ENCODE data around the gene HDAC4.

Gene HDAC4

DNA sequence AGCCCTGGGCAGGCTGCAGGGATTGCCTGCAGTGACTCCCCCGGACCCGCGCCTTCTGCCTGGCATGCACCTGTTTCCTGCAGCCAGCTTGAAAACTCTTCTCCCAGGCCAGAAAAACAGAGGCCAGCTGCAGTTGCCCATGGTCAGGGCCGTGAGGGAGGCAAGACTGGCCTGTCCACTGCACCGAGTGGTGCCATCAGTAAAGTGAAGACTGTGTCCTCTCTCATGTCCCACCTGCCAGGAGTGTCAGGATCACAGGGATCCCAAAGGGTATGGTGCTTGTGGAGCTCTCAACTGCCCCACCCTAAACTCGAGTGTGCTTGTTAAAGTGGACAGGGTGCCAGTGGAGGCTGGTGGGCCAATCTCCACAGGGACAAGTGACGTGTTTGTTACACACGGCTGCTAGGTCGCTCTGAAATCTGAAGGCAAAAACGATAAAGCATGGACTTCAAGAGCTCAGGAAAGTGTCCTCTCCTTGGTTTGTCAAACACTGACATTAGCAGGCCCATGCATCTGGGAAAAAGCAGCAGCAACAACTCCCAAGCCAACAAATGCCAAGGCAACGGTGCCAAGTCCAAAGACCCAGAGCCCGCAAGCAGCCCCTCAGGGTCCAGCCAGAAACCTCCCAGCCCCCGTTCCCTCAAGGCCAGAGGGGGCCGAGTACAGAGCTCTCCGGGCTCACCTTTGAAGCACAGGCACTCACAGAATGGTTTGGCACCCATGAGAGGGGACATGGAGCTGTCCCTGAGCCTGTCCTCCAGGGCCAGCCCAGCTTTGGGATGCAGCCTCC lies 213.2 kb downstream of the HDAC4 start:
- DNase-seq (ENCODE audit: low read depth) = no peak
- Histone ChIP-seq H3K9ac (ENCODE audit: low read length) (no peak overlapping the region), H3K27me3 (replicated peaks; ENCODE audit: control insufficient read depth, insufficient read depth, low read length) (no peaks in the 10 kb centered on the region), H3K4me3 (ENCODE audit: low read length) (no peak overlapping the region), H3K36me3 (ENCODE audit: control insufficient read depth, insufficient read depth, low read length, severe bottlenecking) (peaks cover 39% of the 10 kb centered on the region), H3K9me3 (ENCODE audit: control insufficient read depth, low read length) (peaks cover 10% of the 10 kb centered on the region), H3K4me1 (ENCODE audit: control insufficient read depth, insufficient read depth, low read length) (no peaks in the 10 kb centered on the region)

DNA sequence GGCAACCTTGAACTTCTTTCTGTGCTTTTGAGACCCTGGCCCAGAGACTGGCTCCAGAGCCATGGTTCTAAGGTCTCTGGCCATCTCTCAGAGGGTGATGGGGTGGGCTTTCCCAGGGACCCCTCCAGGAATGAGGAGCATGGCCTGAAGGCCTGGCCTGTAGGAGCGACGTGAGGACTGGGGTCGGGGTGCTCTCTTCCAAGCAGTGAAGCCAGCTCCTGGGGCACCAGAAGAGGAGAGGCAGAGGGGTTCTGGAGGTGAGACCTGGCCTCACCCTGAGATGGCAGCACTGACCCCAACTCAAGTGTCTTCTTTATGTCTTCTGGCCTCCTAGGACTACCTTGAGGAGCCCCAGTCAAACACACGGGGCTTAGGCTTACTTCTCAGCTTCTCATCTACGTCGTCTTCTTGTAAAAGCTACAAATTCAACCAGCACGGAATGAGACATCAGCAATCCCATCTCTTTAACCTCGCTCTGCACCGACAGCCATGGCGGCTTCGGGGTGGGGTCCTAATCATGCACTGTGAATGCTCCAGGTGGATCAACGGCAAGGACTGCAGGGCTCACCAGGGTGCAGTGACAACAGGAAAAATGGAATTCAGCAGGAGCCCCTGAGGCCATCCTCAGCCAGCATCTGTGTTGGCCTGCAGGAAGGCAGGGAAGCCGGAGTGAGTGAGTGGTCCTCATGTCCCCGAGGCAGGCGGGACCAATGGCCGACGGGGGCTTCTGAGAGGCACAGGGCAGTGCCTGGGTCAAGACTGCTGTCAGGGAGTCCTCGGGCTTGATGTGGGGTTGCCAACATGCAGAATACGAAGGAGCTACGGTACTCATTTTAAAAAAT lies 214.1 kb downstream of the HDAC4 start:
- H3K4me1 ChIP-seq (ENCODE audit: control insufficient read depth, insufficient read depth, low read length) = no peaks in the 10 kb centered on the region
- no peak for DNase-seq (ENCODE audit: low read depth)
- H3K36me3 ChIP-seq (ENCODE audit: control insufficient read depth, insufficient read depth, low read length, severe bottlenecking) = peaks cover 39% of the 10 kb centered on the region
- H3K4me3 ChIP-seq (ENCODE audit: low read length) = no peak overlapping the region
- H3K9ac ChIP-seq (ENCODE audit: low read length) = no peak overlapping the region
- H3K27me3 ChIP-seq (replicated peaks; ENCODE audit: control insufficient read depth, insufficient read depth, low read length) = no peaks in the 10 kb centered on the region
- H3K9me3 ChIP-seq (ENCODE audit: control insufficient read depth, low read length) = peaks cover 10% of the 10 kb centered on the region

DNA sequence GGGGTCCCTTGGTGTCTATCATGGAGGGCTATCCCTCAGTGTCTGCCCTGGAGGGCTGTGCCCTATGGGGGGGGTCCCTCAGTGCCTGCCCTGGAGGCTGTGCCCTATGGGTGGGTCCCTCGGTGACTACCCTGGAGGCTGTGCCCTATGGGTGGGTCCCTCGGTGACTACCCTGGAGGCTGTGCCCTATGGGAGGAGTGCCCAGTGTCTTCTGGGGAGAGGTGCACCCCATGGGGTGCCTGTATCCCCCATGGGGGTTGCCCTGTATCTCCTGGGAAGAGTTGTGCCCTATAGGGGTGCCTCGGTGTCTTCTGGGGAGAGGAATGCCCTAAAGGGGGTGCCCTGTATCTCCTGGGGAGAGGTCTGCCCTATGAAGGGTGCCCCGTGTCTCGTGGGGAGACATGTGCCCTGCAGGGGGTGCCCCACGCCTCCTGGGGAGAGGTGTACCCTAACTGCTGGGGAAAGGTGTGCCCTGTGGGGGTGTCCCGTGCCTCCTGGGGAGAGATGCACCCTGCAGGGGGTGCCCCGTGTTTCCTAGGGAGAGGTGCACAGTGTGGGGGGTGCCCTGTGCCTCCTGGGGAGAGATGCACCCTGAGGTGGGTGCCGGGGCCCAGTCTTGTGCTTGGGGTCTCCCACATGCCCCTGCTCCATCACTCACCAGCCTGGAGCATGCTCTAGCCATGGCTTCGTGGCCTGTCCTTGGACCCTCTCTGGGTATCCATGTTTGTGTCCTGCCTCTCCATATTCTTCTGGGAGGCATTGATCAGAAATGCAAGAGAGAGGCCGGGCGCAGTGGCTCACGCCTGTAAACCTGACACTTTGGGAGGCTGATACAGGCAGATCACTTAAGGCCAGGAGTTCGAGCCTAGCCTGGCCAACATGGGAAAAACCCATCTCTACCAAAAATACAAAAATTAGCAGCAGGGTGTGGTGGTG lies 215.6 kb downstream of the HDAC4 start:
- peaks cover 10% of the 10 kb centered on the region for H3K9me3 ChIP-seq (ENCODE audit: control insufficient read depth, low read length)
- no peak overlapping the region for H3K4me3 ChIP-seq (ENCODE audit: low read length)
- no peaks in the 10 kb centered on the region for H3K4me1 ChIP-seq (ENCODE audit: control insufficient read depth, insufficient read depth, low read length)
- H3K36me3 ChIP-seq (ENCODE audit: control insufficient read depth, insufficient read depth, low read length, severe bottlenecking) = peaks cover 39% of the 10 kb centered on the region
- no peak for DNase-seq (ENCODE audit: low read depth)
- H3K9ac ChIP-seq (ENCODE audit: low read length) = no peak overlapping the region
- no peaks in the 10 kb centered on the region for H3K27me3 ChIP-seq (replicated peaks; ENCODE audit: control insufficient read depth, insufficient read depth, low read length)

DNA sequence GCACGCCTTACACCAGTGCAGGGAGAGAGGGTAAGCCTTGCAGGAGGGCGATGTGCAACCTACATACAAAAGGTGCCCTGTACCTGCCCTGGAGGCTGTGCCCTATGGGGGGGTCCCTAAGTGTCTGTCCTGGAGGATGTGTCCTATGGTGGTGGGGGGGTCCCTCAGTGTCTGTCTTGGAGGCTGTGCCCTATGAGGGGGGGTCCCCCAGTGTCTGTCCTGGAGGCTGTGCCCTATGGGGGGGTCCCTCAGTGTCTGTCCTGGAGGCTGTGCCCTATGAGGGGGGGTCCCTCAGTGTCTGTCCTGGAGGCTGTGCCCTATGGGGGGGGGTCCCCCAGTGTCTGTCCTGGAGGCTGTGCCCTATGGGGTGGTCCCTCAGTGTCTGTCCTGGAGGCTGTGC lies 216.6 kb downstream of the HDAC4 start:
- Histone ChIP-seq H3K4me3 (ENCODE audit: low read length) (no peak overlapping the region), H3K9me3 (ENCODE audit: control insufficient read depth, low read length) (peaks cover 10% of the 10 kb centered on the region), H3K9ac (ENCODE audit: low read length) (no peak overlapping the region), H3K27me3 (replicated peaks; ENCODE audit: control insufficient read depth, insufficient read depth, low read length) (no peaks in the 10 kb centered on the region), H3K4me1 (ENCODE audit: control insufficient read depth, insufficient read depth, low read length) (no peaks in the 10 kb centered on the region), H3K36me3 (ENCODE audit: control insufficient read depth, insufficient read depth, low read length, severe bottlenecking) (peaks cover 39% of the 10 kb centered on the region)
- DNase-seq (ENCODE audit: low read depth) = no peak

DNA sequence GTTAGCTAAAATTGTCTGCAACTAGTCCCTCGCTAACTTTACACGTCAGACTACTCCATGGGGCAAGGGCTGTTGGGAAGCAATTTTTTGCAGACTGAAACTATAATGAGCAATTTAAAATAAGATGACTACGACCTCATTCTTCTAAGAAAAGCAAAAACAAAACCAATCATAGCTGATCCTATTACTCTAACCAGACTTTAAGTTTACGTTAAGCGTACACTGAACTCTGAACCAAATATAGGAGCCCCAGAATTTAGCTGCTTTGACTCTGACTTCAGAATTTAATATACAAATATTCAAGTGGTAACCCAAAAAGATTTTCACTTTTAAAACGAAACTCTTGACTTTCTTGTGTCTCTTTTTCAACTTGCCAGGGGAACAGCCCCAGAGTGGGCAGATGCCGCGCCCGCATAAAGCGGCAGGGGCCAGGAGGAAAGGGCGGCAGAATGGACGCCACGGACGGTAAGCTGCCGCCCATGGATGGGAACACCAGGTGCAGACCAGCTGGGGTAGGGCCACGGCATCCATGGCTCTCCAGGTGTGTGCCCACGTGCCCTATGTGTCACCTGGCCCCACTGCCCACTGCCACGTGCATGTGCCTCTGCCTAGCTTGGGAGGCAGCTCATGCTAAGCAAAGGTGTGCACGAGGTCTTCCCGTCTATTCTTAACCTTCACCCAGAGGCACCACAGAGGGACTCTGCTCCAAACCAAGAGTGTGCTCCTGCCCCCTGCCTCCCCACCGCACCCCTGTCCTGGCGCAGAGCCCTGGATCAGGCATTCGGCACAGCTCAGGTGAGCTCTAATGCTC lies 217.6 kb downstream of the HDAC4 start:
- Histone ChIP-seq H3K4me3 (ENCODE audit: low read length) (no peak overlapping the region), H3K9me3 (ENCODE audit: control insufficient read depth, low read length) (peaks cover under 1% of the 10 kb centered on the region), H3K27me3 (replicated peaks; ENCODE audit: control insufficient read depth, insufficient read depth, low read length) (no peaks in the 10 kb centered on the region), H3K4me1 (ENCODE audit: control insufficient read depth, insufficient read depth, low read length) (no peaks in the 10 kb centered on the region), H3K9ac (ENCODE audit: low read length) (no peak overlapping the region), H3K36me3 (ENCODE audit: control insufficient read depth, insufficient read depth, low read length, severe bottlenecking) (peaks cover 31% of the 10 kb centered on the region)
- DNase-seq (ENCODE audit: low read depth) = no peak

DNA sequence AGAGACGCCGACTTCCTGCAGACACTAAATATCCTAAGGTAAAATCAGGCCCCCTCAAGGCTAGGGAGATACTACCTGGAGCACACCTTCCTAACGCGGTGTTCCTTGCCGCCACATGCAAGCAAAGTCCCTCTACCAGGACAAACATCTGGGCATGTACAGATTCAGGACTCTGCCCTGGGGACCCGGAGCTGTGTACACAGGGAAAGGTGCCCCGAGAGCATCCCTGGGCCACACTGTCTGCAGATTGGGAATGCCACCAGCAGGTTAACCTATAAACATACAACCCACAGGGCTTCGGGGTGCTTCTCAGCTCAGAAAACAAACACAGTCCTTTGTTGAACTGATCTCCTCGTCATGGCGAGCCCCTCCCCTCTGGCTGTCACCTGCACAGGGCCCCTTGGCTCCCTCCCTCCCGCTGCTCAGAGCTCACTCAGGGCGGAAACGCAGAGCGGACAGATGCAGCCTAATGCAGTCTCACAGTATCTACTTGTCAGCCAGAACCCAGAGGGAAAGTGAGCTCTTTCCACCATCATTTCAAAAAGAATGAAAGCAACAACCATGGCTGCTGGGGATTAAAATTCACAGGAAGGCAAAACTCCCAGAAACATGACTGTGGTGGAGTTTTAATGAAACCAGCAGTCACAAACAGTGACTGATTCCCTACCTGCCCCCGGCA lies 218.8 kb downstream of the HDAC4 start:
- H3K9ac ChIP-seq (ENCODE audit: low read length) = no peak overlapping the region
- H3K4me3 ChIP-seq (ENCODE audit: low read length) = no peak overlapping the region
- peaks cover 24% of the 10 kb centered on the region for H3K36me3 ChIP-seq (ENCODE audit: control insufficient read depth, insufficient read depth, low read length, severe bottlenecking)
- no peaks in the 10 kb centered on the region for H3K27me3 ChIP-seq (replicated peaks; ENCODE audit: control insufficient read depth, insufficient read depth, low read length)
- no peaks in the 10 kb centered on the region for H3K4me1 ChIP-seq (ENCODE audit: control insufficient read depth, insufficient read depth, low read length)
- H3K9me3 ChIP-seq (ENCODE audit: control insufficient read depth, low read length) = no peaks in the 10 kb centered on the region
- DNase-seq (ENCODE audit: low read depth) = no peak

DNA sequence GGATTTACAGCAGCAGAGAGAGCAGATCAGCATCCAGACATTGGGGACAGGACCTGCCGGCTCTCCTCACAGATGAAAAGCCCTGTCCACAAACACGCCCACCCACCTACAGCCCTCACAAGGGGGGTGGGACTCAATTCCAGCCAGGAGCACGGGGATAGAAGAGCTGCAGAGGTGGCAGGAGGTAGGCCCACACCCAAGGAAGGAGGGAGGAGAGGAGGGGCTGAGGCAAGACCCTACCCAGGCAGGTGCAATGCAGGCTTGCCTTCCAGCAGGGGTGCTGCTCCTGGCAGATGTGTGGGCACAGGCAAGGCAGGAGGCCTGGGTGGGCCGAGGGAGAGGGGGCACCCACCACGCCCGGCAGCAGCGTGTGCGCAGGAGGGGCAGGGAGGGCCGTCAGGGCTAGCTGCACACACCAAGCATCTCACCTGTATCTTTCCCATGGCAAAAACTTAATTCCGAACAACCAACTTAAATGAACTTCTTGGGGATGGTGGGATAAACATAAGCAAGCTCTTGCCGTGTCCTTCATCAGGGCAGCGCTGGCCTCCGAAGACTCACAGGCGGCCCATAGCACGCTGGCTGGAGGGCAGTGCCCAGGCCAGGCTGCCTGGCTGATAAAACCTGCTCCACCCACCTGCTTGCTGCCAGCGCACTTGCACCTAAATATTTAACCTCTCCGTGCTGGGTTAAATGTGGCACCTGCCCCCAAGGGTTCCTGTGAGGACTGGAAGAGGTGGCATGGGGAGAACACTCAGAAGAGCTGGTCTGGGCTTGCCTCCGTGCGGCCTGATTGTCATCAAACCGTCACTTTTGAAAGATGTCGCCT lies 219.5 kb downstream of the HDAC4 start:
- H3K27me3 ChIP-seq (replicated peaks; ENCODE audit: control insufficient read depth, insufficient read depth, low read length) = no peaks in the 10 kb centered on the region
- no peak overlapping the region for H3K9ac ChIP-seq (ENCODE audit: low read length)
- H3K9me3 ChIP-seq (ENCODE audit: control insufficient read depth, low read length) = no peaks in the 10 kb centered on the region
- no peaks in the 10 kb centered on the region for H3K4me1 ChIP-seq (ENCODE audit: control insufficient read depth, insufficient read depth, low read length)
- DNase-seq (ENCODE audit: low read depth) = no peak
- H3K36me3 ChIP-seq (ENCODE audit: control insufficient read depth, insufficient read depth, low read length, severe bottlenecking) = peaks cover 19% of the 10 kb centered on the region
- no peak overlapping the region for H3K4me3 ChIP-seq (ENCODE audit: low read length)

DNA sequence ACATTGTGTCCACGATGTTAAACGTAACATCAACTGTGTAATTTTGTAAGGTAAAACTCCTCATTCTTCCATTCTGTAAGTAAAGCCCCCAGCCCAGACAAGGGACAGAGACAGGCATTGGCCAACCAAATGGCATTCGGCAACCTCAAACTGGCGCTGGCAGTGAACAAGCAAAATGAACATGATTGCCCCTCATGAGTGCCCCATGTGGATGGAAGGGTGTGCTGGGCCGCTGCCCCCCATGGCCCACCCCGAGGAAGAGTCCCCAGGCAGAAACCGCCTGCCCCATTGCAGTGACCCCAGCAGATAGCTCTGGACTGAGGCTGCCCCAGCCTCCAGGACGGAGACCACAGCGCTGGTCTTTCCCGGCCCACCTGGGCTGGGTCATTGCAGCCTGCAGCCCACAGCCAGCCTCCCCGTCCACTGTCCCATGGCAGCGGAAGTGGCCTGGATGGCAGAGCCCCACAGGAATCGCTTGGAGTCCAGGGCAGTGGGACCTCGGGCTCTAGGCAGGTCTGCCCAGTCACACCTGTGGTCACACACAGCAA lies 220.2 kb downstream of the HDAC4 start:
- Histone ChIP-seq H3K4me1 (ENCODE audit: control insufficient read depth, insufficient read depth, low read length) (no peaks in the 10 kb centered on the region), H3K4me3 (ENCODE audit: low read length) (no peak overlapping the region), H3K9ac (ENCODE audit: low read length) (no peak overlapping the region), H3K36me3 (ENCODE audit: control insufficient read depth, insufficient read depth, low read length, severe bottlenecking) (peaks cover 15% of the 10 kb centered on the region), H3K27me3 (replicated peaks; ENCODE audit: control insufficient read depth, insufficient read depth, low read length) (no peaks in the 10 kb centered on the region), H3K9me3 (ENCODE audit: control insufficient read depth, low read length) (no peaks in the 10 kb centered on the region)
- no peak for DNase-seq (ENCODE audit: low read depth)

DNA sequence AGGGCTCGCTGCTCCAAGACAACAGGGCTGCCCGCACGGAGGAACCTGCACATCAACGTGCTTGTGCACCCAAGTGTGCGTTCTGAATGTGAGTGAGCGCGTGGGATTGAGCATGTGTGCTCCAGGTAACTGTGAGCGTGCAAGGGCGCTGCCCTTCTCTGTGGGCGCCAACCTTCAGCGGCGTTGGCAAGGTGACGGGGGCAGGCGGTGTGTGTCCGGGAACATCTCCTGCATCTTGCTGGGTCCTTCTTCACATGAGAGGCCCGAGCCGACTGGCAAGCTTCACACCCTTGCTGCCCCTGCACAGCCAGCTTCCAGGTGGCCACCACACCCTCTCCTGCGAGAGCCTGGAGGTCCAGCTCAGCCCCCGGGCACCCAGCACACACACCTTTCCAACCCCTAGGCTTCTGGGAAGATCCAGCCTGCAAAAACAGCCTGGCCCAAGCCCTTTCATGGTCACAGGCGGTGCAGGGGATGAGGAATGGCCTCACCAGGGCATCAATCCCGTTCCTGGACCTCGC lies 220.9 kb downstream of the HDAC4 start:
- no peak for DNase-seq (ENCODE audit: low read depth)

More for the DNA sequence above, 220.9 kb downstream of the HDAC4 start:
- H3K4me1 ChIP-seq (ENCODE audit: control insufficient read depth, insufficient read depth, low read length) = no peaks in the 10 kb centered on the region
- peaks cover 16% of the 10 kb centered on the region for H3K36me3 ChIP-seq (ENCODE audit: control insufficient read depth, insufficient read depth, low read length, severe bottlenecking)
- no peaks in the 10 kb centered on the region for H3K27me3 ChIP-seq (replicated peaks; ENCODE audit: control insufficient read depth, insufficient read depth, low read length)
- H3K9me3 ChIP-seq (ENCODE audit: control insufficient read depth, low read length) = no peaks in the 10 kb centered on the region
- H3K9ac ChIP-seq (ENCODE audit: low read length) = no peak overlapping the region
- H3K4me3 ChIP-seq (ENCODE audit: low read length) = no peak overlapping the region

All from adipocyte (in vitro differentiated cells).